AG04449 (cell line): ENCODE measurements around the gene CEP83.
"Not testable (repeated sequence)": the region's sequence is repeated elsewhere in the genome, so short reads cannot be mapped to it uniquely, and the experiment has no call there.

Experiments
- CTCF ChIA-PET: fragments of 350-600 bp; formaldehyde crosslinking; extraction: SDS; loops from one replicate; lab custom pipeline; 2021; ENCODE audit warnings: antibody characterized with exemption; lab: Yijun Ruan, JAX
- POLR2A ChIA-PET: fragments of 400-600, 350-600 bp; formaldehyde crosslinking; extraction: SDS; loops from one replicate; lab custom pipeline; 2020; ENCODE audit warnings: antibody characterized with exemption, inconsistent platforms; lab: Yijun Ruan, JAX
- DNase-seq: peaks from one replicate; pipeline ENCODE4 v3.0.0-alpha.2; 2010; ENCODE audit warnings: low read depth, low spot score
- H3K4me3 ChIP-seq: 2 replicates; pipeline ENCODE4 v1.5.1; 2011; ENCODE audit warnings: low read depth, mild to moderate bottlenecking, control low read depth, low read length
- CTCF ChIP-seq: IDR thresholded peaks from one replicate; pipeline ENCODE4 v1.5.1; 2011; ENCODE audit warnings: mild to moderate bottlenecking, moderate library complexity, low read length, control low read depth, inconsistent platforms; ENCODE audit not compliant: insufficient read depth; ENCODE audit errors: missing control alignments

The CEP83 gene

DNA sequence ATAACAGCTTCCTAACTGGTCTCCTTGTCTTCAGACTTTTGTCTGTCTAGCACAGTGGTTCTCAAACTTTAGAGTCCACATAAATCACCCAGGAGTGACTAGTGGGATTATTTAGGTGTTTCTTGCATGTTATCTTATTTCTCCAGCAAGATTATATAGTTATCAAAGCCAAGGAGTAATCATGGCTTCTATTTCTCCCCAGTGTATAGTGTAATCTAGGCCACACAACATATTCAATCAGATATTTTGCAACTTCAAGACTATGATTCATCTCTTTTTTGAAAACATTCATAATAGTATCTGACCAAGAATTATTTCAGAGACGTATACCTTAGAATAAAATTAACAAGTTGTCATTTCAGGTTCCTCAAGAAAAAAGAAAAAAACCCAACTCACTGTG lies 131.9 kb downstream of the CEP83 start:
- no peak for TF ChIP-seq CTCF
- ChIA-PET POLR2A (no interaction called here), CTCF (no interaction called here)
- no peak overlapping the region for H3K4me3 ChIP-seq
- no peak for DNase-seq

DNA sequence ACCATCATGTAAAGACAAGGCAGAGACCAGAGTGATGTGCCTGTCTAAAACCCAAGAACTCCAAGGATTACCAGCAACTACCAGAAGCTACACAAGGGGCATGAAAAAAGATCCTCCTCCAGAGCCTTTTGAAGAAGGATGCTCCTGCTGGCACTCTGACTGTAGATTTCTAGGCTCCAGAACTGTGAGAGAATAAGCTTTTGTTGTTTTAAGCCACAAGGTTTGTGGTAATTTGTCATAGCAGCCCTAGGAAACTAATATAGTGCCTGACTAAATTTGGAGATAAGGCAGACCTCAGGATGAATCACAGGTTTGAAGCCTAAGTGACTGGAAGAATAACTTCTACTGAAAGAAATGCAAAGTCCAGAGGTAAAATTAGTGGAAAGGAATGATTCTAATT lies 132.9 kb downstream of the CEP83 start:
- POLR2A ChIA-PET: no interaction called here
- peak; percentile 60 for DNase-seq
- CTCF ChIA-PET: no interaction called here
- no peak overlapping the region for H3K4me3 ChIP-seq
- no peak for TF ChIP-seq CTCF

DNA sequence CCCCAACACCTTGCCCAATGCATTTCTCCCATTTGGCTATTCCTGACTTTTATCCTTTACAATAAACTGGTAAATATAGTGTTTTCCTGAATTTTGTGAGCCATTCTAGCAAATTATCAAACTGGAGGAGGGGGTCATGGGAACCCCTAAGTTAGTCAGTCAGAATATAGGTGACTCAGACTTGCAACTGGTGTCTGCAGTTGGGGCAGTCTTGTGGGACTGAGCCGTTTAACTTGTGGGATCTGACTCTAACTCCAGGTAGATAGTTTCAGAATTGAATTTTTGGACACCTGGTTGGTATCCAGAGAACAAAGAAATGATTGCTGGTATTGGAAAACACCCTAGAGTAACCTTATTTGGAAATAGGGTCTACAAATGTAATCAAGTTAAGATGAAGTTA lies 133.4 kb downstream of the CEP83 start:
- ChIA-PET POLR2A (no interaction called here), CTCF (no interaction called here)
- no peak overlapping the region for H3K4me3 ChIP-seq
- no peak for TF ChIP-seq CTCF
- no peak for DNase-seq

GRCh38 chr12:94322346-94322745 lies 137.3 kb downstream of the CEP83 start:
- H3K4me3 ChIP-seq: no peak overlapping the region
- no peak for TF ChIP-seq CTCF
- POLR2A ChIA-PET: no interaction called here
- no peak for DNase-seq
- CTCF ChIA-PET: no interaction called here

GRCh38 chr12:94320109-94320508 lies 139.6 kb downstream of the CEP83 start:
- POLR2A ChIA-PET: no interaction called here
- no peak overlapping the region for H3K4me3 ChIP-seq
- no peak for TF ChIP-seq CTCF
- CTCF ChIA-PET: no interaction called here
- DNase-seq: no peak

DNA sequence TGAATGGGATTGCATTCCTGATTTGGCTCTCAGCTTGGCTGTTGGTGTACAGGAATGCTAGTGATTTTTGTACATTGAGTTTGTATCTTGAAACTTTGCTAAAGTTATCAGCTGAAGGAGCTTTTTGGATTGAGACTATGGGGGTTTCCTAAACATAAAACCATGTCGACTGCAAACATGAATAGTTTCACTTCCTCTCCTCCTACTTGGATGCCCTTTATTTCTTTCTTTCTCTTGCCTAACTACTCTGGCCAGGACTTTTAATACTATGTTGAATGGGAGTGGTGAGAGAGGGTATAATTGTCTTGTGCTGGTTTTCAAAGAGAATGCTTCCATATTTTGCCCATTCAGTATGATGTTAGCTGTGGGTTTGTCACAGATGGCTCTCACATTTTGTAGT lies 141.5 kb downstream of the CEP83 start:
- CTCF ChIA-PET: interaction anchor here (1.2 kb wide), 1 partner anchor 217 kb away, joined by 3 read pairs; no protein-coding TSS in a partner anchor
- POLR2A ChIA-PET: no interaction called here
- no peak overlapping the region for H3K4me3 ChIP-seq
- no peak for TF ChIP-seq CTCF
- no peak for DNase-seq

GRCh38 chr12:94316600-94316999 lies 143.1 kb downstream of the CEP83 start:
- POLR2A ChIA-PET, DNase-seq, H3K4me3 ChIP-seq, CTCF ChIA-PET: not testable (repeated sequence)
